ENCODE results near the gene STEEP1. TPM values are rescaled to one million over a fixed set of nuclear protein-coding genes. Genes with fewer than 3 reads are reported as not detected.

The STEEP1 gene
- total and polyA plus RNA-seq, 2 donors (not counting 3 experiments of a cell fraction or from before 2014, with no cell fraction given): 12.1 to 23.1 TPM

- intact Hi-C loops (cut with micrococcal nuclease) (no loop called here), dilution Hi-C loops (cut with MboI; ENCODE audit: extremely low pct_ligation_motif_present, low sequenced_read_pairs) (no loop called here)
- CTCF ChIA-PET: interaction anchor here (0.7 to 2.0 kb wide), 3 partner anchors 12 to 232 kb away, joined by 4 to 6 read pairs (median 4); no protein-coding TSS in a partner anchor
- H3K36me3 ChIP-seq (ENCODE audit: control insufficient read depth in 2 of 2, extremely low read depth in 1 of 2, insufficient read depth in 2 of 2, low read length in 2 of 2): no peaks in the 10 kb centered on the region
- no peak overlapping the region for H2AFZ ChIP-seq (ENCODE audit: low read depth, low read length)
- no peaks in the 10 kb centered on the region for H3K9me1 ChIP-seq (replicated peaks; ENCODE audit: control insufficient read depth, extremely low read depth, insufficient read depth, low read length)
- no TSS peak for BruUV-seq (replicated peaks)
- FAIRE-seq: no peak
- no peak overlapping the region for H3K4me2 ChIP-seq (ENCODE audit: insufficient read depth, low read length)
- H3K4me1 ChIP-seq (ENCODE audit: control insufficient read depth, extremely low read depth, insufficient read depth, low read length): peaks cover 14% of the 10 kb centered on the region
- POLR2A ChIA-PET: no interaction called here
- TF ChIP-seq FOS (IDR thresholded peaks at IDR 0.05; ENCODE audit: borderline replicate concordance, insufficient read depth, low read length) (no peak), CTCF (IDR thresholded peaks at IDR 0.05; ENCODE audit: extremely low read depth in 1 of 2, insufficient read depth in 1 of 2, low read depth in 1 of 2, low read length in 2 of 2) (no peak), POLR2A (IDR thresholded peaks at IDR 0.05; ENCODE audit: low read depth, low read length) (no peak), EZH2 (IDR thresholded peaks at IDR 0.05; ENCODE audit: borderline replicate concordance, low read depth, low read length, severe bottlenecking) (no peak), MAX (IDR thresholded peaks at IDR 0.05; ENCODE audit: insufficient read depth, insufficient read length) (no peak), POLR2AphosphoS5 (IDR thresholded peaks at IDR 0.05; ENCODE audit: insufficient read depth, low read depth, low read length) (no peak), JUN (IDR thresholded peaks at IDR 0.05; ENCODE audit: borderline replicate concordance, insufficient read depth, insufficient read length, low read depth) (no peak), GATA2 (IDR thresholded peaks at IDR 0.05; ENCODE audit: insufficient read depth, insufficient read length, low read depth, low read length) (no peak), MYC (IDR thresholded peaks at IDR 0.05; ENCODE audit: low read depth, low read length) (no peak)
- no peak overlapping the region for H3K4me3 ChIP-seq (replicated peaks in 1 of 3; ENCODE audit: insufficient read depth in 1 of 3, low read depth in 1 of 3, low read length in 3 of 3)
- no peaks in the 10 kb centered on the region for H3K9me3 ChIP-seq (replicated peaks; ENCODE audit: control insufficient read depth, insufficient read depth, low read length)
- no peak for DNase-seq (ENCODE audit: low read depth, low spot score)
- H3K9ac ChIP-seq (replicated peaks; ENCODE audit: extremely low read depth, insufficient read depth, low read length): no peak overlapping the region
- no peak overlapping the region for H3K27ac ChIP-seq (ENCODE audit: insufficient read depth, low read depth, low read length)
- no peaks in the 10 kb centered on the region for H3K79me2 ChIP-seq (ENCODE audit: control insufficient read depth, insufficient read depth, low read length)
- H4K20me1 ChIP-seq (replicated peaks; ENCODE audit: control insufficient read depth, extremely low read depth, insufficient read depth, low read length): no peaks in the 10 kb centered on the region
- H3K27me3 ChIP-seq (ENCODE audit: control insufficient read depth in 2 of 2, insufficient read depth in 2 of 2, low read length in 2 of 2): no peaks in the 10 kb centered on the region
Observed at GRCh38 chrX:119507206-119507605, 58.0 kb downstream of the STEEP1 start.

Data from endothelial cell of umbilical vein (primary cell).